Karpas-422 (cell line): ENCODE results near the gene EXT2. TPM values are rescaled to one million over a fixed set of nuclear protein-coding genes. Genes with fewer than 3 reads are reported as not detected.

Experiments
- DNase-seq: peaks from one replicate; pipeline ENCODE4 v3.0.0-alpha.2; 2015
- H2AFZ ChIP-seq: fragments of 200-600 bp; sonication (generic); 2 replicates; pipeline ENCODE4 v1.6.1; 2014; ENCODE audit warnings: antibody characterized with exemption, low read length, mixed read lengths
- H3K27ac ChIP-seq: fragments of 200-600 bp; sonication (generic); 2 replicates; pipeline ENCODE4 v1.5.1; 2014; ENCODE audit warnings: mild to moderate bottlenecking, low read length, moderate library complexity
- H3K27me3 ChIP-seq: fragments of 200-600 bp; sonication (generic); 2 replicates; pipeline ENCODE4 v1.6.1; 2014; ENCODE audit warnings: low read length, mixed read lengths
- H3K36me3 ChIP-seq: fragments of 200-600 bp; sonication (generic); 2 replicates; pipeline ENCODE4 v1.6.1; 2014; ENCODE audit warnings: low read length, mixed read lengths; ENCODE audit not compliant: insufficient read depth
- H3K4me1 ChIP-seq: fragments of 200-600 bp; sonication (generic); 2 replicates; pipeline ENCODE4 v1.6.1; 2014; ENCODE audit warnings: mild to moderate bottlenecking, low read length, mixed read lengths
- H3K4me2 ChIP-seq: fragments of 200-600 bp; sonication (generic); 2 replicates; pipeline ENCODE4 v1.6.1; 2014; ENCODE audit warnings: low read length, low read depth, mild to moderate bottlenecking; ENCODE audit not compliant: poor library complexity, severe bottlenecking
- H3K4me3 ChIP-seq: fragments of 200-600 bp; sonication (generic); 2 replicates; pipeline ENCODE4 v1.5.1; 2014; ENCODE audit warnings: mild to moderate bottlenecking, antibody characterized with exemption, low read length, mixed read lengths
- H3K79me2 ChIP-seq: fragments of 200-600 bp; sonication (generic); 2 replicates; pipeline ENCODE4 v1.6.1; 2014; ENCODE audit warnings: mild to moderate bottlenecking, low read length, mixed read lengths
- H3K9ac ChIP-seq: fragments of 200-600 bp; sonication (generic); 2 replicates; pipeline ENCODE4 v1.6.0; 2014; ENCODE audit warnings: low read length
- H3K9me2 ChIP-seq: fragments of 200-600 bp; sonication (generic), shearing (Covaris generic); replicated peaks from 2 replicates; pipeline ENCODE4 v1.6.0; 2014; ENCODE audit warnings: mild to moderate bottlenecking, low read length, moderate library complexity; ENCODE audit not compliant: insufficient read depth
- H3K9me3 ChIP-seq: fragments of 300-700, 200-600 bp; sonication (generic); 2 replicates; pipeline ENCODE4 v1.6.1; 2014; ENCODE audit warnings: low read length, mixed read lengths
- H4K20me1 ChIP-seq: fragments of 200-600 bp; sonication (generic); 2 replicates; pipeline ENCODE4 v1.6.1; 2014; ENCODE audit warnings: mild to moderate bottlenecking, antibody characterized with exemption, low read length, low read depth; ENCODE audit not compliant: insufficient read depth
- total RNA-seq: library from RNA; depleted of rRNA; stranded (reverse); fragments of >200 nt; shearing (Covaris generic); gene quantifications from 2 replicates; pipeline ENCODE4 v1.2.3, GENCODE V29; 2014; ENCODE audit warnings: low replicate concordance

EXT2 gene
- total RNA-seq, 1 experiment from 2014 or later = 64.0 TPM

- no peaks in the 10 kb centered on the region for H3K9me3 ChIP-seq
- H3K36me3 ChIP-seq = no peaks in the 10 kb centered on the region
- DNase-seq = no peak
- H3K4me2 ChIP-seq = no peak overlapping the region
- no peaks in the 10 kb centered on the region for H3K79me2 ChIP-seq
- no peak overlapping the region for H2AFZ ChIP-seq
- H3K4me3 ChIP-seq = no peak overlapping the region
- H3K9me2 ChIP-seq = no peaks in the 10 kb centered on the region
- H3K27me3 ChIP-seq = no peaks in the 10 kb centered on the region
- no peak overlapping the region for H3K9ac ChIP-seq
- no peaks in the 10 kb centered on the region for H3K4me1 ChIP-seq
- H3K27ac ChIP-seq = no peak overlapping the region
- H4K20me1 ChIP-seq = 0 out of 2 replicates have a peak, but pooled peaks cover 3% of the 10 kb centered on the region
These were observed 171.7 kb downstream of the EXT2 start for GRCh38 chr11:44267006-44267749.

- H3K9ac ChIP-seq = no peak overlapping the region
- no peaks in the 10 kb centered on the region for H3K9me3 ChIP-seq
- DNase-seq = no peak
- no peaks in the 10 kb centered on the region for H3K36me3 ChIP-seq
- no peaks in the 10 kb centered on the region for H3K4me1 ChIP-seq
- no peak overlapping the region for H3K4me3 ChIP-seq
- no peak overlapping the region for H3K4me2 ChIP-seq
- H2AFZ ChIP-seq = no peak overlapping the region
- 0 out of 2 replicates have a peak, but pooled peaks cover 3% of the 10 kb centered on the region for H4K20me1 ChIP-seq
- no peaks in the 10 kb centered on the region for H3K79me2 ChIP-seq
- H3K27ac ChIP-seq = no peak overlapping the region
- no peaks in the 10 kb centered on the region for H3K9me2 ChIP-seq
- H3K27me3 ChIP-seq = no peaks in the 10 kb centered on the region
These were observed 172.5 kb downstream of the EXT2 start for GRCh38 chr11:44267750-44268613.

DNA sequence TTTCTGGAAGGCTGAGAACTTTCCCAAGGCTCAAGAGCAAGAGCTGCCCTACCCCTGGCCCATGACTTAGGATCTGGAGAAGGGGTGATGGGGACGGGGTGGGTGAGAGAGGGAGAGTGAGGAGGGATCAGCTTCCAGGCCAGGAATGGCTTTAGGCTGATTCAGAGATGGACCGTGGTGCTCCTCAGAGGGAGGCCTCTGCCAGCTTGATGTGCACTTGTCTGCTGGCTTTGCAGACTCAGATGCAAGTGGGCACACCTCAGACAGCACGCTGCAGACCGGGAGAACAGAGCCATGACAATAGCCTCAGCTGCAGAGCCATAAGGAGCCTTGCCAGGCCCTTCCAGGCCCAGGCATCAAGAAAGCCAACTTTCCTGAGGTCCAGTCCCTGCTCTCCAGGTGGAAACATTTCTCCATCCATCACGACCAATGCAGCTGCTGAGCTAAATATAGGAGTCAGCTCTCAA, 173.2 kb downstream of the EXT2 start:
- H3K27ac ChIP-seq = no peak overlapping the region
- H3K4me2 ChIP-seq = no peak overlapping the region
- H3K36me3 ChIP-seq = no peaks in the 10 kb centered on the region
- no peak for DNase-seq
- no peak overlapping the region for H3K4me3 ChIP-seq
- no peak overlapping the region for H2AFZ ChIP-seq
- no peaks in the 10 kb centered on the region for H3K9me2 ChIP-seq
- H3K9me3 ChIP-seq = no peaks in the 10 kb centered on the region
- no peak overlapping the region for H3K9ac ChIP-seq
- no peaks in the 10 kb centered on the region for H3K79me2 ChIP-seq
- H3K27me3 ChIP-seq = no peaks in the 10 kb centered on the region
- H4K20me1 ChIP-seq = 0 out of 2 replicates have a peak, but pooled peaks cover 3% of the 10 kb centered on the region
- no peaks in the 10 kb centered on the region for H3K4me1 ChIP-seq

- H3K9me3 ChIP-seq = no peaks in the 10 kb centered on the region
- no peaks in the 10 kb centered on the region for H3K4me1 ChIP-seq
- H3K4me2 ChIP-seq = no peak overlapping the region
- no peaks in the 10 kb centered on the region for H3K79me2 ChIP-seq
- no peak overlapping the region for H2AFZ ChIP-seq
- no peaks in the 10 kb centered on the region for H3K9me2 ChIP-seq
- DNase-seq = no peak
- no peaks in the 10 kb centered on the region for H3K27me3 ChIP-seq
- H3K9ac ChIP-seq = no peak overlapping the region
- H4K20me1 ChIP-seq = 0 out of 2 replicates have a peak, but pooled peaks cover 3% of the 10 kb centered on the region
- no peak overlapping the region for H3K27ac ChIP-seq
- H3K36me3 ChIP-seq = no peaks in the 10 kb centered on the region
- H3K4me3 ChIP-seq = no peak overlapping the region
These were observed 174.2 kb downstream of the EXT2 start for GRCh38 chr11:44269369-44270351.

- DNase-seq = no peak
- Histone ChIP-seq H3K36me3 (no peaks in the 10 kb centered on the region), H3K4me2 (no peak overlapping the region), H4K20me1 (0 out of 2 replicates have a peak, but pooled peaks cover 3% of the 10 kb centered on the region), H3K4me3 (no peak overlapping the region), H3K4me1 (no peaks in the 10 kb centered on the region), H3K79me2 (no peaks in the 10 kb centered on the region), H3K9me2 (no peaks in the 10 kb centered on the region), H3K9ac (no peak overlapping the region), H3K27ac (no peak overlapping the region), H3K9me3 (no peaks in the 10 kb centered on the region), H3K27me3 (no peaks in the 10 kb centered on the region), H2AFZ (no peak overlapping the region)
These were observed 175.2 kb downstream of the EXT2 start for GRCh38 chr11:44270403-44271273.

DNA sequence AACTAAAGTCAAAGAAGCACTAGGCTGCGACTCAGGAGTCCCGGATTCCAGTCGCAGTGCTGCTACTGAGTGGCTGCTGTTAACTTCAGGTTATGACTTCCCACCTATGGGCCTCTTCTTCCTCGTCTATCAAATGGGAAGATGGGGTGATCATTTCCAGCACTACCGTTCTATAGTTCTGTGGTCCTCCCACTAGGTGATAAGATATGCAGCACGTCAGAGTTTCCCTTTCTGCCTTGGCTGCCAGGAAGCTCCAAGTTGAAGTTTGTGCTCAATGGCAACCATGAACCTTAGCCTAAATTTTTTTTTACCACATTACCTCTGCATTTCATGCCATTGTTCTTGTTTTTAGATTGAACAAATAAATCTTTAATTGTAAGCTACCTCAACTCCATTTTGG, 175.8 kb downstream of the EXT2 start:
- no peaks in the 10 kb centered on the region for H3K36me3 ChIP-seq
- H3K27ac ChIP-seq = no peak overlapping the region
- H3K27me3 ChIP-seq = no peaks in the 10 kb centered on the region
- no peak for DNase-seq
- no peak overlapping the region for H3K9ac ChIP-seq
- H3K4me1 ChIP-seq = no peaks in the 10 kb centered on the region
- H2AFZ ChIP-seq = no peak overlapping the region
- H3K9me2 ChIP-seq = no peaks in the 10 kb centered on the region
- no peaks in the 10 kb centered on the region for H3K79me2 ChIP-seq
- H4K20me1 ChIP-seq = 0 out of 2 replicates have a peak, but pooled peaks cover 3% of the 10 kb centered on the region
- no peak overlapping the region for H3K4me3 ChIP-seq
- H3K4me2 ChIP-seq = no peak overlapping the region
- H3K9me3 ChIP-seq = no peaks in the 10 kb centered on the region

- Histone ChIP-seq H3K27me3 (no peaks in the 10 kb centered on the region), H3K36me3 (no peaks in the 10 kb centered on the region), H3K79me2 (no peaks in the 10 kb centered on the region), H3K9me3 (no peaks in the 10 kb centered on the region), H3K9me2 (no peaks in the 10 kb centered on the region), H4K20me1 (no peaks in the 10 kb centered on the region), H3K9ac (no peak overlapping the region), H2AFZ (no peak overlapping the region), H3K4me1 (no peaks in the 10 kb centered on the region), H3K4me2 (no peak overlapping the region), H3K27ac (no peak overlapping the region), H3K4me3 (no peak overlapping the region)
- DNase-seq = no peak
These were observed 178.9 kb downstream of the EXT2 start for GRCh38 chr11:44274404-44274803.
